Fibroblast of lung (primary cell): ENCODE results near the gene PARP12. TPM values are rescaled to one million over a fixed set of nuclear protein-coding genes. Genes with fewer than 3 reads are reported as not detected.

Experiments
- DNase-seq, 2 donors: peaks; one replicate each; pipeline versions ENCODE4 v3.0.0 to v3.0.0-alpha.2; 2010; ENCODE audit warnings: low read depth in 2 of 2
- H2AFZ ChIP-seq: 2 replicates; pipeline ENCODE4 v1.5.1; 2012; ENCODE audit warnings: low read length, control low read depth, inconsistent platforms
- H3K27ac ChIP-seq: 2 replicates; pipeline ENCODE4 v1.5.1; 2011; ENCODE audit warnings: low read length, control low read depth; ENCODE audit not compliant: insufficient read depth
- H3K27me3 ChIP-seq: 2 replicates; pipeline ENCODE4 v1.5.1; 2011; ENCODE audit warnings: mild to moderate bottlenecking, low read length; ENCODE audit not compliant: control insufficient read depth, insufficient read depth
- H3K36me3 ChIP-seq: 2 replicates; pipeline ENCODE4 v1.5.1; 2011; ENCODE audit warnings: low read length; ENCODE audit not compliant: control insufficient read depth, insufficient read depth
- H3K4me1 ChIP-seq: 2 replicates; pipeline ENCODE4 v1.5.1; 2011; ENCODE audit warnings: low read length; ENCODE audit not compliant: control insufficient read depth, insufficient read depth; ENCODE audit errors: extremely low read depth
- H3K4me2 ChIP-seq: 2 replicates; pipeline ENCODE4 v1.5.1; 2011; ENCODE audit warnings: low read length, control low read depth; ENCODE audit not compliant: insufficient read depth; ENCODE audit errors: extremely low read depth
- H3K4me3 ChIP-seq, 4 experiments: fragments of 200-600 bp in 1 of 4; sonication (generic) in 1 of 4; replicated peaks in 1 of 4; 2 replicates each; pipeline ENCODE4 v1.5.1; 2011 to 2016; ENCODE audit warnings: low read length in 4 of 4, low read depth in 3 of 4, mild to moderate bottlenecking in 3 of 4, control low read depth in 2 of 4, inconsistent platforms in 1 of 4, mixed read lengths in 1 of 4; ENCODE audit not compliant: insufficient read depth in 1 of 4; ENCODE audit errors: control extremely low read depth in 1 of 4
- H3K79me2 ChIP-seq: 2 replicates; pipeline ENCODE4 v1.5.1; 2012; ENCODE audit warnings: mild to moderate bottlenecking, low read length, inconsistent platforms; ENCODE audit not compliant: control insufficient read depth, insufficient read depth
- H3K9ac ChIP-seq: 2 replicates; pipeline ENCODE4 v1.5.1; 2011; ENCODE audit warnings: mild to moderate bottlenecking, low read length, control low read depth; ENCODE audit not compliant: insufficient read depth
- H3K9me3 ChIP-seq: 2 replicates; pipeline ENCODE4 v1.5.1; 2012; ENCODE audit warnings: low read depth, low read length; ENCODE audit not compliant: control insufficient read depth, insufficient read depth
- H4K20me1 ChIP-seq: 2 replicates; pipeline ENCODE4 v1.5.1; 2011; ENCODE audit warnings: low read length; ENCODE audit not compliant: control insufficient read depth, insufficient read depth; ENCODE audit errors: extremely low read depth
- EZH2 ChIP-seq: IDR thresholded peaks from 2 replicates; pipeline ENCODE4 v1.5.1; 2012; ENCODE audit warnings: low read length, control low read depth, mild to moderate bottlenecking; ENCODE audit errors: missing control alignments
- polyA plus RNA-seq, 2 donors: library from polyadenylated mRNA; depleted of rRNA in 1 of 2; stranded (reverse) in 1 of 2; unstranded in 1 of 2; fragments of >200 nt; gene quantifications; 2 replicates each; pipeline ENCODE4 v1.2.1, GENCODE V29; 2011 to 2012; ENCODE audit warnings: missing spikeins in 1 of 2
- total RNA-seq: library from RNA; depleted of rRNA; stranded (reverse); fragments of >200 nt; gene quantifications from 2 replicates; pipeline ENCODE4 v1.2.1, GENCODE V29; 2014
- TF ChIP-seq, protein P1 (sequence below), 2 donors: IDR thresholded peaks in 1 of 2; conservative IDR thresholded peaks in 1 of 2; 1 replicate in 1 of 2; 2 replicates in 1 of 2; pipeline ENCODE4 v1.5.1; 2011 to 2012; ENCODE audit warnings: low read length in 2 of 2, control low read depth in 1 of 2, inconsistent platforms in 1 of 2, low read depth in 1 of 2, mild to moderate bottlenecking in 1 of 2

Gene PARP12
- total and polyA plus RNA-seq, 2 donors (not counting 1 experiment from before 2014, with no cell fraction given): 16.9 to 24.9 TPM

DNA sequence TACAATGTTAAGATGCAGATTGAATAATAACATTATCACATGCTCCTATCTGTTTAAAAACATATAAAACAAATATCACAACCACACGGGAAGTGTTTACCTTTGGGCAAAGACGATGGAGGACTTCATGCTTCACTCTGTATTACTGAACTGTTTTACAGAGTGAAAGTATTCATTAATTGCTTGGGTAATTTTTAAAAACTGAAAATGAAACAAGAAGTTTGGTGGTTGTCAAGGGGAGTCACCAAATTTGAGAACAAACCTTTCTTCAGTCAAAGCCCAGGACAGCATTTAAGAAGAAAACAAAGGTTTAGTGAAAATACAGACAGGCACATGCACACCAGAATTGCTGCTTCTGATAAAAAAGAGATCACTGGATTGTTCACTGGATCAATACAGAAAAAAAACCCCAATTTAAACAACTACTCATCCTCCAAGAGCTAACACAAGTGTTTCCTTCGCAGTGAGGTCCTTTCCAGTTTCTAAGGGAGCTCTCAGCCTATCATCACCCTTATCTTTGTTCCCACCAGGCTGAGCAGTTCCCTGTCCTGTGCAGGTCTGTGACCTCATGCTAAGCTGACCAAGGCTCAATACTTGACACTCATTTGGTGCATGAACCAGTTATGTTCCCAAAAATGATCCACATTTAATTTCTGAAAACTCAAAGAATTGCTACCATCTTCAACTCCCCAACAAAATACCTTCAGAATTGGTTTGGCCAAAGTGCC lies 8.8 kb downstream of the PARP12 start:
- no peaks in the 10 kb centered on the region for H3K36me3 ChIP-seq
- no peaks in the 10 kb centered on the region for H3K27me3 ChIP-seq
- H3K9me3 ChIP-seq: no peaks in the 10 kb centered on the region
- DNase-seq: no peak
- H3K4me3 ChIP-seq: no peak overlapping the region
- H4K20me1 ChIP-seq: no peaks in the 10 kb centered on the region
- no peaks in the 10 kb centered on the region for H3K79me2 ChIP-seq
- no peak overlapping the region for H3K4me2 ChIP-seq
- TF ChIP-seq EZH2: no peak
- TF ChIP-seq, protein P1, sequence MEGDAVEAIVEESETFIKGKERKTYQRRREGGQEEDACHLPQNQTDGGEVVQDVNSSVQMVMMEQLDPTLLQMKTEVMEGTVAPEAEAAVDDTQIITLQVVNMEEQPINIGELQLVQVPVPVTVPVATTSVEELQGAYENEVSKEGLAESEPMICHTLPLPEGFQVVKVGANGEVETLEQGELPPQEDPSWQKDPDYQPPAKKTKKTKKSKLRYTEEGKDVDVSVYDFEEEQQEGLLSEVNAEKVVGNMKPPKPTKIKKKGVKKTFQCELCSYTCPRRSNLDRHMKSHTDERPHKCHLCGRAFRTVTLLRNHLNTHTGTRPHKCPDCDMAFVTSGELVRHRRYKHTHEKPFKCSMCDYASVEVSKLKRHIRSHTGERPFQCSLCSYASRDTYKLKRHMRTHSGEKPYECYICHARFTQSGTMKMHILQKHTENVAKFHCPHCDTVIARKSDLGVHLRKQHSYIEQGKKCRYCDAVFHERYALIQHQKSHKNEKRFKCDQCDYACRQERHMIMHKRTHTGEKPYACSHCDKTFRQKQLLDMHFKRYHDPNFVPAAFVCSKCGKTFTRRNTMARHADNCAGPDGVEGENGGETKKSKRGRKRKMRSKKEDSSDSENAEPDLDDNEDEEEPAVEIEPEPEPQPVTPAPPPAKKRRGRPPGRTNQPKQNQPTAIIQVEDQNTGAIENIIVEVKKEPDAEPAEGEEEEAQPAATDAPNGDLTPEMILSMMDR (conservative IDR thresholded peaks at IDR 0.05 in 1 of 2, IDR thresholded peaks at IDR 0.05 in 1 of 2; ENCODE audit: low read depth in 1 of 2, low read length in 2 of 2): no peak
- no peak overlapping the region for H3K9ac ChIP-seq
- H2AFZ ChIP-seq: no peak overlapping the region
- H3K27ac ChIP-seq: no peak overlapping the region
- peaks cover under 1% of the 10 kb centered on the region for H3K4me1 ChIP-seq

DNA sequence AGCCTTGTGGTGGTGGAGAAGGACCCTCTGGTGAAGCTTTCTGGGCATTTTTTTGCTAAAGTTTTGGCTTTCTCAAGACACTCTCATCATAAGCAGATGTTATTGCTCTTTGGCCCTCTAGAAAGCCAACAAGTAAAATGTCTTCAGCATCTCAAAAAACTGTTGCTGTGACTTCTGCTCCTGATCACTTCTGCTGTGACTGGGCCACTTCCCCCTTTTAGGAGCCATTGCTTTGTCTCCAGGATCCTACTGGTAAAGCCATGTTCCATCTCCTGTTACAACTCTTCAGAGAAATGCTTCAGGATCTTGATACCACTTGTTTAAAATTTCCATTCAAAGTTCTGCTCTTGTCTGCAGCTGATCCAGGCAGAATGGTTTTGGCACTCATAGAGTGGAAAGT lies 10.9 kb downstream of the PARP12 start:
- H3K27me3 ChIP-seq: no peaks in the 10 kb centered on the region
- TF ChIP-seq EZH2: no peak
- TF ChIP-seq, protein P1 (conservative IDR thresholded peaks at IDR 0.05 in 1 of 2, IDR thresholded peaks at IDR 0.05 in 1 of 2; ENCODE audit: low read depth in 1 of 2, low read length in 2 of 2): no peak
- H3K27ac ChIP-seq: no peak overlapping the region
- no peak overlapping the region for H3K4me3 ChIP-seq
- H3K4me1 ChIP-seq: no peaks in the 10 kb centered on the region
- DNase-seq: no peak
- H4K20me1 ChIP-seq: no peaks in the 10 kb centered on the region
- H3K4me2 ChIP-seq: no peak overlapping the region
- H3K9me3 ChIP-seq: no peaks in the 10 kb centered on the region
- no peak overlapping the region for H3K9ac ChIP-seq
- H3K36me3 ChIP-seq: no peaks in the 10 kb centered on the region
- H3K79me2 ChIP-seq: no peaks in the 10 kb centered on the region
- H2AFZ ChIP-seq: no peak overlapping the region

DNA sequence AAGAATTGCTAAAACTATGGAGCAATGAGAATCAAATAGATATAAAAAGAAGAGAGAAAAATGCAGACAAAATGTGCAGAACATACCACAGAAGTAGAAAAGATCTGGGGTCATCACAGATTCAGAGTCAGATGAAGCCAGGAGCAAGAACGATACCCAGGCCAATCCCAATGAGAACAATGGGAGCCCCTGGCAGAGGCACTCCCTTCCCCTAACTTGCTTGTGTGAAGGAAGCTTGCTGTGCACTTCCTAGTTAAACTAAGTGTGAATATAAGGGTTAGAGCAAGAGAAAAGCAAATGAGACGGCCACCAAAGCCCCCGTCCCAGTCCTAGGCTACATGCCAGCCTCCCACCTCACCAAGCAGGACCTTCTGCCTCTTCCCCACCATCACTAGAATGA lies 12.7 kb downstream of the PARP12 start:
- no peak overlapping the region for H2AFZ ChIP-seq
- no peaks in the 10 kb centered on the region for H3K9me3 ChIP-seq
- no peak for TF ChIP-seq EZH2
- no peaks in the 10 kb centered on the region for H4K20me1 ChIP-seq
- H3K4me1 ChIP-seq: no peaks in the 10 kb centered on the region
- DNase-seq: no peak
- no peaks in the 10 kb centered on the region for H3K79me2 ChIP-seq
- H3K27ac ChIP-seq: no peak overlapping the region
- H3K4me3 ChIP-seq: no peak overlapping the region
- no peaks in the 10 kb centered on the region for H3K27me3 ChIP-seq
- no peaks in the 10 kb centered on the region for H3K36me3 ChIP-seq
- no peak overlapping the region for H3K4me2 ChIP-seq
- H3K9ac ChIP-seq: no peak overlapping the region
